H1 (cell line): ENCODE measurements around the gene SSBP3.

Source experiments
- EP300 ChIP-seq, 2 experiments: IDR thresholded peaks; 1 replicate in 1 of 2; 2 replicates in 1 of 2; pipeline ENCODE4 v1.6.1; 2011 to 2012; ENCODE audit warnings: low read depth in 2 of 2, low read length in 2 of 2, mild to moderate bottlenecking in 2 of 2, borderline replicate concordance in 1 of 2, inconsistent platforms in 1 of 2, moderate library complexity in 1 of 2
- FOSL1 ChIP-seq: IDR thresholded peaks from 2 replicates; pipeline ENCODE4 v1.6.1; 2011; ENCODE audit warnings: mild to moderate bottlenecking, low read depth, low read length, moderate library complexity; ENCODE audit not compliant: insufficient read depth
- GABPA ChIP-seq: IDR thresholded peaks from 2 replicates; pipeline ENCODE4 v1.6.1; 2011; ENCODE audit warnings: mild to moderate bottlenecking, low read length, moderate library complexity, borderline replicate concordance; ENCODE audit not compliant: insufficient read depth
- GTF2F1 ChIP-seq: IDR thresholded peaks from 2 replicates; pipeline ENCODE4 v1.6.1; 2012; ENCODE audit warnings: low read depth, low read length, improper control_type of control experiment, borderline replicate concordance
- MAFK ChIP-seq: IDR thresholded peaks from 2 replicates; pipeline ENCODE4 v1.6.1; 2012; ENCODE audit warnings: low read depth, mild to moderate bottlenecking, improper control_type of control experiment, low read length
- POLR2A ChIP-seq, 2 experiments: IDR thresholded peaks; 1 replicate in 1 of 2; 2 replicates in 1 of 2; pipeline ENCODE4 v1.6.1; 2011; ENCODE audit warnings: low read depth in 2 of 2, low read length in 2 of 2, mild to moderate bottlenecking in 2 of 2; ENCODE audit errors: control extremely low read depth in 1 of 2
- SRF ChIP-seq: IDR thresholded peaks from 2 replicates; pipeline ENCODE4 v1.6.1; 2011; ENCODE audit warnings: mild to moderate bottlenecking, low read depth, low read length, moderate library complexity
- TAF7 ChIP-seq: optimal IDR thresholded peaks from 2 replicates; pipeline ENCODE3; 2011; ENCODE audit warnings: low read depth, mild to moderate bottlenecking, inconsistent platforms, low read length, moderate library complexity, borderline replicate concordance
- TF ChIP-seq, protein P1 (sequence below), 3 experiments: IDR thresholded peaks; 1 replicate in 2 of 3; 2 replicates in 1 of 3; pipeline versions ENCODE4 v1.5.1 to v1.6.1; 2011; ENCODE audit warnings: low read length in 3 of 3, mild to moderate bottlenecking in 3 of 3, inconsistent platforms in 2 of 3, low read depth in 1 of 3, moderate library complexity in 1 of 3; ENCODE audit not compliant: insufficient read depth in 1 of 3; ENCODE audit errors: control extremely low read depth in 1 of 3
- TF ChIP-seq, protein P2 (sequence below): IDR thresholded peaks from 2 replicates; pipeline ENCODE4 v1.6.1; 2011; ENCODE audit warnings: low read length, improper control_type of control experiment

DNA sequence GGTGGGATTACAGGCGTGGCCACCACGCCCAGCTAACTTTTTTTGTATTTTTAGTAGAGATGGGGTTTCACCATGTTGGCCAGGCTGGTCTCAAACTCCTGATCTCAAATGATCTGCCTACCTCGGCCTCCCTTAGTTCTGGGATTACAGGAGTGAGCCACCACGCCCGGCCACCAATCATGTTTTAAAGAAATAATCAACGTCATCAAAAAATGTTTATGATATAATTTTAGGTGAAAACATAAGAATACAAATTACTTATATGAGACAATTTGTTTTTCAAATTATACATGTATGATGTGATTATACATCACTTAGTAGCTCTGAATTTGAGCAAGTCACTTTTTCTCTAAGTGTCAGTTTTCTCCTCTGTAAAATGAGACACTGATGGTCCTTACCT, 31.6 kb upstream of the SSBP3 start:
- no peak for TF ChIP-seq MAFK
- no peak for TF ChIP-seq EP300 (IDR thresholded peaks at IDR 0.05; ENCODE audit: borderline replicate concordance in 1 of 2, low read depth in 2 of 2, low read length in 2 of 2)
- TF ChIP-seq, protein P1, sequence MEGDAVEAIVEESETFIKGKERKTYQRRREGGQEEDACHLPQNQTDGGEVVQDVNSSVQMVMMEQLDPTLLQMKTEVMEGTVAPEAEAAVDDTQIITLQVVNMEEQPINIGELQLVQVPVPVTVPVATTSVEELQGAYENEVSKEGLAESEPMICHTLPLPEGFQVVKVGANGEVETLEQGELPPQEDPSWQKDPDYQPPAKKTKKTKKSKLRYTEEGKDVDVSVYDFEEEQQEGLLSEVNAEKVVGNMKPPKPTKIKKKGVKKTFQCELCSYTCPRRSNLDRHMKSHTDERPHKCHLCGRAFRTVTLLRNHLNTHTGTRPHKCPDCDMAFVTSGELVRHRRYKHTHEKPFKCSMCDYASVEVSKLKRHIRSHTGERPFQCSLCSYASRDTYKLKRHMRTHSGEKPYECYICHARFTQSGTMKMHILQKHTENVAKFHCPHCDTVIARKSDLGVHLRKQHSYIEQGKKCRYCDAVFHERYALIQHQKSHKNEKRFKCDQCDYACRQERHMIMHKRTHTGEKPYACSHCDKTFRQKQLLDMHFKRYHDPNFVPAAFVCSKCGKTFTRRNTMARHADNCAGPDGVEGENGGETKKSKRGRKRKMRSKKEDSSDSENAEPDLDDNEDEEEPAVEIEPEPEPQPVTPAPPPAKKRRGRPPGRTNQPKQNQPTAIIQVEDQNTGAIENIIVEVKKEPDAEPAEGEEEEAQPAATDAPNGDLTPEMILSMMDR (IDR thresholded peaks at IDR 0.05; ENCODE audit: control extremely low read depth in 1 of 3, insufficient read depth in 1 of 3, low read depth in 1 of 3, low read length in 3 of 3), result no peak
- no peak for TF ChIP-seq GTF2F1
- TF ChIP-seq GABPA, result no peak
- no peak for TF ChIP-seq SRF
- TF ChIP-seq POLR2A (IDR thresholded peaks at IDR 0.05; ENCODE audit: control extremely low read depth in 1 of 2, low read depth in 2 of 2, low read length in 2 of 2), result no peak
- no peak for TF ChIP-seq TAF7
- TF ChIP-seq, protein P2, sequence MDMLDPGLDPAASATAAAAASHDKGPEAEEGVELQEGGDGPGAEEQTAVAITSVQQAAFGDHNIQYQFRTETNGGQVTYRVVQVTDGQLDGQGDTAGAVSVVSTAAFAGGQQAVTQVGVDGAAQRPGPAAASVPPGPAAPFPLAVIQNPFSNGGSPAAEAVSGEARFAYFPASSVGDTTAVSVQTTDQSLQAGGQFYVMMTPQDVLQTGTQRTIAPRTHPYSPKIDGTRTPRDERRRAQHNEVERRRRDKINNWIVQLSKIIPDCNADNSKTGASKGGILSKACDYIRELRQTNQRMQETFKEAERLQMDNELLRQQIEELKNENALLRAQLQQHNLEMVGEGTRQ, result no peak
- TF ChIP-seq FOSL1, result no peak
